ENCODE data around the gene EEFSEC. TPM values are rescaled to one million over a fixed set of nuclear protein-coding genes. Genes with fewer than 3 reads are reported as not detected.

The EEFSEC gene
- polyA plus RNA-seq, 3 donors from 2014 or later = 14.5 to 26.9 (median 26.1) TPM

- Mint-ChIP-seq H3K36me3 (peaks cover 0 to 4% (median 0%) of the 10 kb centered on the region in 3 donors), H3K4me1 (peaks cover 3 to 7% of the 10 kb centered on the region in 2 donors), H3K27me3 (ENCODE audit: low read depth in 3 of 3) (peaks cover 0 to 1% (median 0%) of the 10 kb centered on the region in 3 donors), H3K27ac (no peak overlapping the region), H3K4me3 (no peak overlapping the region), H3K9me3 (no peaks in the 10 kb centered on the region)
- no peak for DNase-seq
These were observed 235.7 kb downstream of the EEFSEC start for GRCh38 chr3:128388932-128389331.

- peaks cover 3% of the 10 kb centered on the region in 2 donors for H3K4me1 Mint-ChIP-seq
- peaks cover 0 to 3% (median 0%) of the 10 kb centered on the region in 3 donors for H3K36me3 Mint-ChIP-seq
- peaks cover 0 to 1% (median 0%) of the 10 kb centered on the region in 3 donors for H3K27me3 Mint-ChIP-seq (ENCODE audit: low read depth in 3 of 3)
- H3K27ac Mint-ChIP-seq = no peak overlapping the region
- no peaks in the 10 kb centered on the region for H3K9me3 Mint-ChIP-seq
- DNase-seq = no peak
- no peak overlapping the region for H3K4me3 Mint-ChIP-seq
These were observed 237.6 kb downstream of the EEFSEC start for GRCh38 chr3:128390867-128391266.

GRCh38 chr3:128392021-128392420 lies 238.7 kb downstream of the EEFSEC start:
- Mint-ChIP-seq H3K27me3 (ENCODE audit: low read depth in 3 of 3) (peaks cover 0 to 1% (median 0%) of the 10 kb centered on the region in 3 donors), H3K4me1 (peaks cover 0 to 3% of the 10 kb centered on the region in 2 donors), H3K4me3 (no peak overlapping the region)

GRCh38 chr3:128392818-128393544 lies 239.7 kb downstream of the EEFSEC start:
- Mint-ChIP-seq H3K36me3 (no peaks in the 10 kb centered on the region), H3K4me1 (no peaks in the 10 kb centered on the region), H3K27ac (no peak overlapping the region)

More at GRCh38 chr3:128392021-128392420, 238.7 kb downstream of the EEFSEC start:
- Mint-ChIP-seq H3K36me3 (no peaks in the 10 kb centered on the region), H3K27ac (no peak overlapping the region), H3K9me3 (no peaks in the 10 kb centered on the region)
- no peak for DNase-seq

GRCh38 chr3:128394033-128394432 lies 240.8 kb downstream of the EEFSEC start:
- Mint-ChIP-seq H3K36me3 (no peaks in the 10 kb centered on the region), H3K4me3 (no peak overlapping the region), H3K4me1 (peaks cover 0 to 2% of the 10 kb centered on the region in 2 donors), H3K27me3 (ENCODE audit: low read depth in 3 of 3) (peaks cover 0 to 1% (median 0%) of the 10 kb centered on the region in 3 donors), H3K9me3 (no peaks in the 10 kb centered on the region), H3K27ac (no peak overlapping the region)
- no peak for DNase-seq

More at GRCh38 chr3:128392818-128393544, 239.7 kb downstream of the EEFSEC start:
- Mint-ChIP-seq H3K9me3 (no peaks in the 10 kb centered on the region), H3K4me3 (no peak overlapping the region), H3K27me3 (ENCODE audit: low read depth in 3 of 3) (peaks cover 0 to 1% (median 0%) of the 10 kb centered on the region in 3 donors)
- DNase-seq = no peak

- no peak overlapping the region for H3K27ac Mint-ChIP-seq
- H3K4me3 Mint-ChIP-seq = no peak overlapping the region
- no peaks in the 10 kb centered on the region for H3K36me3 Mint-ChIP-seq
- peaks cover 0 to 2% of the 10 kb centered on the region in 2 donors for H3K4me1 Mint-ChIP-seq
- peaks cover 0 to 1% (median 0%) of the 10 kb centered on the region in 3 donors for H3K27me3 Mint-ChIP-seq (ENCODE audit: low read depth in 3 of 3)
- no peaks in the 10 kb centered on the region for H3K9me3 Mint-ChIP-seq
- no peak for DNase-seq
These were observed 241.8 kb downstream of the EEFSEC start for GRCh38 chr3:128395046-128395445.

GRCh38 chr3:128395500-128396162 lies 242.3 kb downstream of the EEFSEC start:
- H3K27ac Mint-ChIP-seq = no peak overlapping the region

GRCh38 chr3:128397484-128397883 lies 244.2 kb downstream of the EEFSEC start:
- Mint-ChIP-seq H3K4me1 (peaks cover 0 to 2% of the 10 kb centered on the region in 2 donors), H3K36me3 (no peaks in the 10 kb centered on the region), H3K9me3 (no peaks in the 10 kb centered on the region), H3K27ac (no peak overlapping the region), H3K27me3 (ENCODE audit: low read depth in 3 of 3) (peaks cover 0 to 5% (median 0%) of the 10 kb centered on the region in 3 donors), H3K4me3 (no peak overlapping the region)
- no peak for DNase-seq

More at GRCh38 chr3:128395500-128396162, 242.3 kb downstream of the EEFSEC start:
- H3K27me3 Mint-ChIP-seq (ENCODE audit: low read depth in 3 of 3) = peaks cover 0 to 1% (median 0%) of the 10 kb centered on the region in 3 donors
- H3K9me3 Mint-ChIP-seq = no peaks in the 10 kb centered on the region
- H3K4me3 Mint-ChIP-seq = no peak overlapping the region
- DNase-seq = no peak
- H3K36me3 Mint-ChIP-seq = no peaks in the 10 kb centered on the region
- H3K4me1 Mint-ChIP-seq = peaks cover 0 to 2% of the 10 kb centered on the region in 2 donors

GRCh38 chr3:128398586-128398985 lies 245.3 kb downstream of the EEFSEC start:
- no peak overlapping the region for H3K4me3 Mint-ChIP-seq
- no peaks in the 10 kb centered on the region for H3K36me3 Mint-ChIP-seq
- no peaks in the 10 kb centered on the region for H3K9me3 Mint-ChIP-seq
- no peak for DNase-seq
- no peak overlapping the region for H3K27ac Mint-ChIP-seq
- peaks cover 0 to 2% of the 10 kb centered on the region in 2 donors for H3K4me1 Mint-ChIP-seq
- peaks cover 0 to 5% (median 0%) of the 10 kb centered on the region in 3 donors for H3K27me3 Mint-ChIP-seq (ENCODE audit: low read depth in 3 of 3)

- Mint-ChIP-seq H3K27ac (no peak overlapping the region), H3K4me3 (no peak overlapping the region), H3K4me1 (peaks cover 0 to 2% of the 10 kb centered on the region in 2 donors), H3K36me3 (no peaks in the 10 kb centered on the region), H3K9me3 (no peaks in the 10 kb centered on the region), H3K27me3 (ENCODE audit: low read depth in 3 of 3) (peaks cover 0 to 5% (median 0%) of the 10 kb centered on the region in 3 donors)
- no peak for DNase-seq
These were observed 246.1 kb downstream of the EEFSEC start for GRCh38 chr3:128399221-128399915.

GRCh38 chr3:128400671-128401070 lies 247.4 kb downstream of the EEFSEC start:
- peaks cover 0 to 2% of the 10 kb centered on the region in 2 donors for H3K4me1 Mint-ChIP-seq
- H3K9me3 Mint-ChIP-seq = no peaks in the 10 kb centered on the region
- H3K27ac Mint-ChIP-seq = no peak overlapping the region
- H3K36me3 Mint-ChIP-seq = no peaks in the 10 kb centered on the region
- peaks cover 0 to 4% (median 0%) of the 10 kb centered on the region in 3 donors for H3K27me3 Mint-ChIP-seq (ENCODE audit: low read depth in 3 of 3)
- DNase-seq = no peak
- H3K4me3 Mint-ChIP-seq = no peak overlapping the region

- H3K9me3 Mint-ChIP-seq = no peaks in the 10 kb centered on the region
- H3K4me3 Mint-ChIP-seq = no peak overlapping the region
- DNase-seq = no peak
- peak overlapping the region in 1 of 6 donors; percentile 59 for H3K27ac Mint-ChIP-seq
- H3K36me3 Mint-ChIP-seq = no peaks in the 10 kb centered on the region
- H3K4me1 Mint-ChIP-seq = peaks cover 0 to 2% of the 10 kb centered on the region in 2 donors
- peaks cover 0 to 4% (median 0%) of the 10 kb centered on the region in 3 donors for H3K27me3 Mint-ChIP-seq (ENCODE audit: low read depth in 3 of 3)
These were observed 249.0 kb downstream of the EEFSEC start for GRCh38 chr3:128402319-128402718.

- Mint-ChIP-seq H3K9me3 (no peaks in the 10 kb centered on the region), H3K27me3 (ENCODE audit: low read depth in 3 of 3) (peaks cover 0 to 4% (median 0%) of the 10 kb centered on the region in 3 donors), H3K27ac (peak overlapping the region in 1 of 6 donors; percentile 59), H3K4me1 (peaks cover 0 to 2% of the 10 kb centered on the region in 2 donors), H3K4me3 (no peak overlapping the region), H3K36me3 (no peaks in the 10 kb centered on the region)
- no peak for DNase-seq
These were observed 249.7 kb downstream of the EEFSEC start for GRCh38 chr3:128402998-128403397.

All from immature natural killer cell (primary cell).